ENCODE measurements around the gene LYSET.
A peak's percentile ranks its signal among the peaks of the same experiment; 100 is the strongest.
"Not testable (repeated sequence)": the region's sequence is repeated elsewhere in the genome, so short reads cannot be mapped to it uniquely, and the experiment has no call there.

The LYSET gene

DNA sequence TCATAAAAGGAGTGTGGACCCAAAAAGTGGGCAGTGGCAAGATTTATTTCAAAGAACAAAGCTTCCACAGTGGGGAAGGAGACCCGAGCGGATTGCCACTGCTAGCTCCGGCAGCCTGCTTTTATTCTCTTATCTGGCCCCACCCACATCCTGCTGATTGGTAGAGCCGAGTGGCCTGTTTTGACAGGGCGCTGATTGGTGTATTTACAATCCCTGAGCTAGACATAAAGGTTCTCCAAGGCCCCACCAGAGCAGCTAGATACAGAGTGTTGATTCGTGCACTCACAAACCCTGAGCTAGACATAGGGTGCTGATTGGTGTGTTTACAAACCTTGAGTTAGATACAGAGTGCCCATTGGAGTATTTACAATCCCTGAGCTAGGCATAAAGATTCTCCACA is 15.5 kb upstream of the LYSET start:
- not testable (repeated sequence) for DNase-seq

DNA sequence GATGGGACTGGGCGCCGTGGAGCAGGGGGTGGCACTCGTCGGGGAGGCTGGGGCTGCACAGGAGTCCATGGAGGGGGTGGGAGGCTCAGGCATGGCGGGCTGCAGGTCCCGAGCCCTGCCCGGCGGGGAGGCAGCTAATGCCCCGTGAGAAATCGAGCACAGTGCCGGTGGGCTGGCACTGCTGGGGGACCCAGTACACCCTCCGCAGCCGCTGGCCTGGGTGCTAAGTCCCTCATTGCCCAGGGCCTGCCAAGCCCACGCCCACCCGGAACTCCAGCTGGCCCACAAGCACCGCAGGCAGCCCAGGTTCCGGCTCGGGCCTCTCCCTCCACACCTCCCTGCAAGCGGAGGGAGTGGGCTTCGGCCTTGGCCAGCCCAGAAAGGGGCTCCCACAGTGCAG is 15.0 kb upstream of the LYSET start:
- DNase-seq = not testable (repeated sequence)

GRCh38 chr14:93171376-93171775 is 13.7 kb upstream of the LYSET start:
- DNase-seq = no peak

DNA sequence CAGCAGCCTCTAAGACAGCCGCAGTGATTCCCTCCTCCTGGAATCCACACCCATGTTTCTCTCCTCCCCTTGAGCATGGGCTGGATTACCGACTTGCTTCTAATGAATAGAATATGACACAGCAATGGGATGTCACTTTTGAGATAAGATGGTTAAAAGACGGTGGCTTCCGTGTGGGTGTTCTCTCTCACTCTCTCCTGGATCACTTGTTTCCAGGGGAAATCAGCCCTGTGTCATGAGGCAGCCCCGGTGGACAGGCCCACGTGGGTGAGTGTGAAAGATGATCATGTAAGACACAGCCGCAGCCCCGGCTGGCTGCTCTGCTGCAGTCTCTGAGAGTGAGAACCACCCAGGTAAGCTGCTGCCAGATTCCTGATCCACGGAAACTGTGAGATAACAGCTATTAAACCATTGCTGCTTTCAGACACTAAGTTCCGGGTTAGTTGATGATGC is 11.1 kb upstream of the LYSET start:
- no peak for DNase-seq

- DNase-seq = not testable (repeated sequence)
Observed at GRCh38 chr14:93174731-93175130, 10.4 kb upstream of the LYSET start.

GRCh38 chr14:93175492-93175891 is 9.6 kb upstream of the LYSET start:
- DNase-seq = no peak

- DNase-seq = no peak
Observed at GRCh38 chr14:93183596-93184317, 1.4 kb upstream of the LYSET start.

DNA sequence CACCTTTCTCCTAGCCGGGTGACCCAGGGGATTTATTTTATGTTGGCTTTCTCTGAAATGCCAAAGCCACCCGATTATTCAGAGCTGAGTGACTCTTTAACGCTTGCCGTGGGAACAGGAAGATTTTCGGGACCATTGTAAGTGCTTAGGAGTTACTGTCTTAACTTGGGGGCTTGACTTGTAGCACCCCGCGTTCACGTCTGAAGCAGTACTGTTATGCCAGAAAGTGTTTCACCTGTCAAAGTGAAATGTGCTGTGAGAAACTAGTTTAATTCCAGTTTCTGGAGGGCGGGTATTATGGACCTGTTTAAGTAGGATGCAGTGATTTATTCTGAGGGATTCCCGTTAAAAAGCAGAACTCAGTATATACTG is 218 bp downstream of the LYSET start:
- DNase-seq = no peak

- DNase-seq = peak; percentile 16
Observed at GRCh38 chr14:93186466-93186865, 1.3 kb downstream of the LYSET start.

DNA sequence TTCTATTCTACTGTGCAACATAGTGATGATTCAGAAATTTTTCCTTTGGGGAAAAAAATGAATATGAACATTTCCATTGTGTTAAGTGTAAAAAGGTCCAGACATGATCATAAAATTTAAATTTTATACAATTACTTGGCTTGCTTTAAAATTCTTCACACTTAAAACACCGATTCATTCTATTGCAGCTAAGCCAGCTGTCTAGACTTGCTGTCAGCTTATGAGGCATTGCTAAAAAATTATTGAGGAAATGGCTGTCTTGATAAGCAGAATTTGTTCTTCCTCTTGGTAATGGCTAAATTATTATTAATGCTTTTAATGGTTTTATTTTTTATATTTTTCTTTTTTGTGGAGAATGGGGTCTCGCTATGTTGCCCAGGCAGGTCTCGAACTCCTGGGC is 1.8 kb downstream of the LYSET start:
- DNase-seq = no peak

GRCh38 chr14:93195316-93195999 is 10.3 kb downstream of the LYSET start:
- DNase-seq = no peak

GRCh38 chr14:93199031-93199430 is 13.9 kb downstream of the LYSET start:
- DNase-seq = no peak

GRCh38 chr14:93200553-93200952 is 15.4 kb downstream of the LYSET start:
- DNase-seq = no peak

- no peak for DNase-seq
Observed at GRCh38 chr14:93201155-93201704, 16.1 kb downstream of the LYSET start.

- peak; percentile 98 for DNase-seq
Observed at GRCh38 chr14:93206793-93207467, 21.8 kb downstream of the LYSET start, which contains the start of the genes GON7 and UBR7. Gene GON7, minus strand, starts transcription at chr14:93207065. Its CDS starts 28 bp downstream, at chr14:93207037. Gene UBR7, plus strand, starts transcription at chr14:93207256. Its CDS starts 36 bp downstream, at chr14:93207292.

DNA sequence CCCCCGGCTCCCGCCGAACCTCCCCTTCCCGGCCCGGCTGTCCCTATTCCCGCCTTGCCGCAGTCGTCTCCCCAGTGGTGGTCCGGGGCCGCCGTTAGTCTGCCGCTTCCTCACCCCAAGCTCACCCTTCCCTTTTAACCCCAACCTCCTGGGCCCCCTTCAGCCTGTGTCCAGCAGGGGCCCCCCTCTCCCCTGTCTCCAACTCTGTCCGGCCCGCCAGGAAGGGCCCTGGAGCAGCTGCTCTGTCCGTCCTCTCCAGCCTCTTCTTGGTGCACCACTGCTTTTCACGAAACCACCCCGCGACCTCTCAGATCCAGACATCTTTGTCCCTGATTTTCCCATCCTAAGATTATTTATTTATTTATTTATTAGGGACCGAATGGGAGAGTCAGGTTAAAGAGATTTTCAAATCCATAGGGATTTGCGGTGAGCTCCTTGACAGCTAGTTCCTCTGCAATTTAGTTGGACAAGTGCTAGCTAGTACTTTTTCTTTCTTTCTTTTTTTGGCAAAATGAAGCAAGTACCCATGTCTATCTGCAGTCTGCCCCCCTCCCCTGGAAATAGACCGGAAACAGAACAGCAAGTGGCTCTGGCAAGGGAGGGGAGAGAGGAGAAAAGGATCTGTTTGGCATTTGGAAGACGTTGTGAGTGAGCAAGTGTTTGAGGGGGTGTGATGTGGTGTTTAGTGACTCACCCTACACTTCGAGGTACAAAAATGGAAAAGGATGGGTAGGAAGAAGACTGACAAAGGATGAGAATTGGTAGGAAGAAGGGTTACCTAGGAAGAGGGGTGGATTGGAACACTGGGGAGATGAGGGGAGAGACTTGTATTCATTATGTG is 22.6 kb downstream of the LYSET start:
- DNase-seq = peak; percentile 38

DNA sequence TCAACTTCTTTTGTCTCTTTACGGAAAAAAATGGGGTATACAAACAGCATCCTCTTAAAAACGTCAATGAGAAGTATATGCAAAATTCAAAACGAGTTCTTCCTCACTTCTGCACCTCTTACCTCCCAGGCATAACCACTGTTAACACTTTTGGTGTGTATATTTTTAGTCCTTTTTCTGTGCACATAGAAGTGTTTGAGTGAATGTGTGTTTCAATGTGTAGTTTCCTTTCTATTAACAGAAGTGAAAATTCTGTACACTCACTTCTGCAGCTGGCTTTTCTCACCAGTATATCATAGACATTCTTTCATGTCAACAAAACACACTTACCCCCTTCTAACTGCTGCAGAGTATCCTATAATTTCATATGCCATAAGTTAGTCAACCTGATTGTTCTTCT is 27.3 kb downstream of the LYSET start:
- no peak for DNase-seq

DNA sequence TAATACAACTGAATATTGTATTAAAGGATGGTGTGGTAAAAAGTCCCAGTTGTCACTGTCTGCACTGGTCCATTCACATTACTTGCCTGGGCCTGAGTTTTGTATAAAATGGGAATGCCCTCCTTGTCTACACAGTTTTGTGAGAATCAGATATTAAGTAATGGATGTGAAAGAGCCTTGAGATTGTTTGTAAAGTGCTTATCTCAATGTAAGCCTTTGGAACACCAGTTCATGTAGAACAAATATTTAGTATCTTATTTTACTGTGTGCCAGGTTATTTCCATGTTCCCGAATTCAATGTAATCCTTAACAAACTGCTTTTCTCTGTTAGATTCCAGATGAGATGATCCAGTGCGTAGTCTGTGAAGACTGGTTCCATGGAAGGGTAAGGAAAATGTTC is 29.5 kb downstream of the LYSET start:
- DNase-seq = no peak

DNA sequence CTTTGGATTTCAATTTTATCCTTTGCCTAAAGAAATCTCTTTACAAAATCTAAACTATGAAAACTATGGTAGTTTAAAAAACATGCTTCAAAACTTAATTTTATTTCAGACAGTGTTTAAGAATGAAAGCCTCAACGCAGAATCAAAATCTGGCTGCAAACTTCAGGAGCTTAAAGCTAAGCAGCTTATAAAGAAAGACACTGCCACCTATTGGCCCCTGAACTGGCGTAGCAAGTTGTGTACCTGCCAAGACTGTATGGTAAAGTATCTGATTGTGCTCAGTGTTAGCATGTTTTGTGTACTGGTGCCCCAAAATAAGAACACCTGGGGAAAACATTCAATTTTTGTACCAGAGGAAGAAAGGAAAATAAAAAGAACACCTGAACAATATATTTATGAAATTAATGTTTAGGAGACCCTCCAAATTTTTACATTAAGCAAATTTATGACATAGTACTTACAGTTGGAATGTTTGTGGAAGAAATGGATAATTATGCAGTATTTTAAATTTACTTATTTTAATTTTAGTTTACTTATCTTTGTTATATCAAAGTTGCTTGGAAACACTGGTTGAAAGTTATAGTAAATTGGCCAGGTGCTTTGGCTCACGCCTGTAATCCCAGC is 34.1 kb downstream of the LYSET start:
- DNase-seq = peak; percentile 53

GRCh38 chr14:93220509-93220908 is 35.4 kb downstream of the LYSET start:
- peak; percentile 56 for DNase-seq

DNA sequence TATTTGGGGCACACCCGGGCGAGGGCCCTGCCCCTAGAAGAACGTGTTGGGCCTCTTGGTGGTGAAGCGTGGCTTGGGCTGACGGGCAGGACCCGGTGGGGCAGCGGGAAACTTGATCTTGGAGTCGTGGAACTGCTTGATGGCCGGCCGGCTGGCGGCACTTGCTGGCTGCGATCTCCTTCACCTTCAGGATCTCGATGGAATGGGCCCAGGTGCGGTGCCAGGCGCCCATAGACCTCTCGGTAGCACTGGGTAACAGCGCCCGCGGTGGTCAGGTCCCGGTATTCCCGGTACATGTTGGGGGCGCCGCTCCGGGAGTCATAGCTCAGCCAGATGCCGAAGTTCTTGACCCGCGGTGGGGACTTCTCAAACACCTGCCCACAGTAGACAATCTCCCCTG is 38.4 kb downstream of the LYSET start:
- no peak for DNase-seq

DNA sequence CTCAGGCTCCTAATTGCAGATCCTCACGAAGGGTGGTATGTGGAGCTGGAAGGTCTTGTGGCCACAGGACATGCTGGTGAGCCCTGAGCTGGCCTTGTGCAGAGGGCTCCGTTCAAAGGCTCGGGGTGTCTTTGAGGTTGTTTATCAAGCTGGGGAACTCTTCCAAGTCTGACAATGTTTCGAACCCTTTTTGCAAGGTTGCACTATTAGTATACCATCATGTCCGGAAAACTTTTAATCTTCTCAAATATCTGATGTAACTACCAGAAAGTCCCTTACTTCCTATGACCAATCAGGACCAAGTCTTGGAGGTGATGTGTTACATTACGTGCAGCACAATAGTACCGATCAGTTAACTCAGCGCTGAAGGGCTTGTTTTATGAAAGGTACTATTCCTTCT is 43.4 kb downstream of the LYSET start:
- DNase-seq = no peak
